Measurements from ENCODE around the gene MEF2C.

- TF ChIP-seq CTCF (IDR thresholded peaks at IDR 0.05; ENCODE audit: low read depth, low read length, poor library complexity, severe bottlenecking) (no peak), EZH2phosphoT487 (IDR thresholded peaks at IDR 0.05; ENCODE audit: borderline replicate concordance, low read length) (no peak)
Observed at GRCh38 chr5:88883836-88884607, 1.0 kb upstream of the MEF2C start.

Data from DOHH2 (cell line).